OCI-LY7 (cell line): Measurements from ENCODE around the gene GIPC3. TPM values are rescaled to one million over a fixed set of nuclear protein-coding genes. Genes with fewer than 3 reads are reported as not detected.

Experiments used
- BruUV-seq: library from RNA; stranded (reverse); fragments of 400-500 nt; replicated peaks from 2 replicates; lab custom pipeline; 2021; lab: Mats Ljungman, UMichigan
- CTCF ChIA-PET: fragments of 300-600 bp; sonication (Branson Sonifier 250); formaldehyde crosslinking; loops from one replicate; lab custom pipeline; 2022; ENCODE audit warnings: antibody characterized with exemption; ENCODE audit not compliant: unreplicated experiment; lab: Charles Lee
- POLR2A ChIA-PET: fragments of 300-600 bp; sonication (Branson Sonifier 250); formaldehyde crosslinking; loops from one replicate; lab custom pipeline; 2022; ENCODE audit warnings: antibody characterized with exemption; lab: Charles Lee
- DNase-seq: peaks from one replicate; pipeline ENCODE4 v3.0.0-alpha.2; 2015; ENCODE audit warnings: low spot score
- H2AFZ ChIP-seq: fragments of 200-600 bp; sonication (generic), shearing (Covaris generic); 2 replicates; pipeline ENCODE4 v1.6.1; 2014; ENCODE audit warnings: mild to moderate bottlenecking, antibody characterized with exemption, low read length, moderate library complexity
- H3K27ac ChIP-seq: fragments of 200-600 bp; sonication (generic); 2 replicates; pipeline ENCODE4 v1.5.1; 2014; ENCODE audit warnings: mixed run types, low read depth, mild to moderate bottlenecking, moderate library complexity, low read length, inconsistent platforms; ENCODE audit not compliant: poor library complexity, severe bottlenecking
- H3K36me3 ChIP-seq: fragments of 200-600 bp; sonication (generic); 2 replicates; pipeline ENCODE4 v1.6.1; 2014; ENCODE audit warnings: mild to moderate bottlenecking, antibody characterized with exemption, low read length, moderate library complexity, mixed read lengths; ENCODE audit not compliant: insufficient read depth
- H3K4me1 ChIP-seq: fragments of 200-600 bp; sonication (generic); 2 replicates; pipeline ENCODE4 v1.5.1; 2014; ENCODE audit warnings: mild to moderate bottlenecking, low read length; ENCODE audit not compliant: insufficient read depth, poor library complexity, severe bottlenecking
- H3K4me2 ChIP-seq: fragments of 200-600 bp; sonication (generic); 2 replicates; pipeline ENCODE4 v1.6.1; 2014; ENCODE audit warnings: mild to moderate bottlenecking, low read length
- H3K4me3 ChIP-seq: fragments of 200-600 bp; sonication (generic); 2 replicates; pipeline ENCODE4 v1.5.1; 2014; ENCODE audit warnings: mild to moderate bottlenecking, low read depth, low read length; ENCODE audit not compliant: poor library complexity, severe bottlenecking
- H3K79me2 ChIP-seq: fragments of 200-600 bp; sonication (generic); 2 replicates; pipeline ENCODE4 v1.6.1; 2016; ENCODE audit warnings: low read depth, mild to moderate bottlenecking, low read length, moderate library complexity, mixed read lengths; ENCODE audit not compliant: insufficient read depth
- H3K9me2 ChIP-seq: fragments of 200-600 bp; sonication (generic); 2 replicates; pipeline ENCODE4 v1.6.1; 2016; ENCODE audit warnings: mild to moderate bottlenecking, low read length, mixed read lengths; ENCODE audit not compliant: insufficient read depth
- H3K9me3 ChIP-seq: fragments of 200-600 bp; sonication (generic); 2 replicates; pipeline ENCODE4 v1.6.1; 2014; ENCODE audit warnings: mild to moderate bottlenecking, mixed run types, low read length, mixed read lengths
- H4K20me1 ChIP-seq: fragments of 200-600 bp; sonication (generic); 2 replicates; pipeline ENCODE4 v1.6.1; 2014; ENCODE audit warnings: mild to moderate bottlenecking, antibody characterized with exemption, low read length, moderate library complexity, mixed read lengths; ENCODE audit not compliant: insufficient read depth
- EZH2phosphoT487 ChIP-seq: fragments of 200-600 bp; sonication (generic); IDR thresholded peaks from 2 replicates; pipeline ENCODE4 v1.6.1; 2018; ENCODE audit warnings: low read depth, borderline replicate concordance, mild to moderate bottlenecking, mixed run types, antibody characterized with exemption, low read length, moderate library complexity, mixed read lengths
- intact Hi-C: fragments of 100-400 bp; cut with micrococcal nuclease; formaldehyde crosslinking; loops from one replicate; pipeline ENCODE4 v1.10.0; 2022; ENCODE audit not compliant: unreplicated experiment
- total RNA-seq, 2 experiments: library from RNA; depleted of rRNA in 1 of 2; stranded (reverse); fragments of >200 nt in 1 of 2; shearing (Covaris generic) in 1 of 2; gene quantifications; 2 replicates each; pipeline ENCODE4 v1.2.3, GENCODE V29; 2014 to 2022
- TF ChIP-seq, protein P1 (sequence below): fragments of 200-600 bp; sonication (generic); conservative IDR thresholded peaks from 2 replicates; pipeline ENCODE4 v1.5.1; 2014; ENCODE audit warnings: mild to moderate bottlenecking, antibody characterized with exemption, low read length, moderate library complexity, mixed read lengths

The GIPC3 gene
- total RNA-seq, 2 experiments from 2014 or later, result not detected

DNA sequence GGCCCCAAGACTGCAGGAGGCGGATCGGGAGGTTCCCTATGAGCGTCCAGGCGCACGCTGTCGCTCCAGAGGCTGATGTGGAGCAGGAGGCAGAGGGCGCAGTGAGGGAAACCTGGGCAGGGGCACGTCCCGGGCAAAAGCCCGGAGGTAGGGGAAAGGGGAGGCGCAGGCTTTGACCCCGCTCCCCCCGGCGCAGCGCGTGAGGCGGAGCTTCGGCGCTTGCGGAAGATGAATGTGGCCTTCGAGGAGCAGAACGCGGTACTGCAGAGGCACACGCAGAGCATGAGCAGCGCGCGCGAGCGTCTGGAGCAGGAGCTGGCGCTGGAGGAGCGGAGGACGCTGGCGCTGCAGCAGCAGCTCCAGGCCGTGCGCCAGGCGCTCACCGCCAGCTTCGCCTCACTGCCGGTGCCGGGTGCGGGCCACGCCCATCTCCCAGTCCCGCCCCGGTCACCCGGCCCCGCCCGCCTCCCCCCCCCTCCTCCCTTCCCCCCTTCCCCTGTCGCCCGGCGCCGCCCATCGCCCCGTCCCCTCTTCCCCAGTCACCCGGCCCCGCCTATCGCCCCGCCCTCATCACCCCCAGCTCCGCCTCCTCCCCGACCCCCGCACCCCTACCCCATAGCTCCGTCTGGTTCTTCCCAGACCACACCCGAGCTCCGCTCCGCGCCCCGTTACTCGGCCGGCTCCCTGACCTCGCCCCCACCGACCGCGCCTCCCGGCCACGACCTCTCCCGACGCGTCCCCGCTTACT lies 8.4 kb upstream of the GIPC3 start:
- Histone ChIP-seq H3K27ac (no peak overlapping the region), H3K4me2 (peak overlapping the region; percentile 18; the same call in 1 of the 2 replicates), H3K4me3 (no peak overlapping the region), H2AFZ (no peak overlapping the region), H4K20me1 (no peaks in the 10 kb centered on the region), H3K4me1 (peaks cover 5% of the 10 kb centered on the region), H3K9me3 (no peaks in the 10 kb centered on the region), H3K79me2 (peaks cover 5% of the 10 kb centered on the region; the same call in 1 of the 2 replicates), H3K9me2 (no peaks in the 10 kb centered on the region), H3K36me3 (peaks cover 25% of the 10 kb centered on the region)
- no peak for TF ChIP-seq EZH2phosphoT487
- TF ChIP-seq, protein P1, sequence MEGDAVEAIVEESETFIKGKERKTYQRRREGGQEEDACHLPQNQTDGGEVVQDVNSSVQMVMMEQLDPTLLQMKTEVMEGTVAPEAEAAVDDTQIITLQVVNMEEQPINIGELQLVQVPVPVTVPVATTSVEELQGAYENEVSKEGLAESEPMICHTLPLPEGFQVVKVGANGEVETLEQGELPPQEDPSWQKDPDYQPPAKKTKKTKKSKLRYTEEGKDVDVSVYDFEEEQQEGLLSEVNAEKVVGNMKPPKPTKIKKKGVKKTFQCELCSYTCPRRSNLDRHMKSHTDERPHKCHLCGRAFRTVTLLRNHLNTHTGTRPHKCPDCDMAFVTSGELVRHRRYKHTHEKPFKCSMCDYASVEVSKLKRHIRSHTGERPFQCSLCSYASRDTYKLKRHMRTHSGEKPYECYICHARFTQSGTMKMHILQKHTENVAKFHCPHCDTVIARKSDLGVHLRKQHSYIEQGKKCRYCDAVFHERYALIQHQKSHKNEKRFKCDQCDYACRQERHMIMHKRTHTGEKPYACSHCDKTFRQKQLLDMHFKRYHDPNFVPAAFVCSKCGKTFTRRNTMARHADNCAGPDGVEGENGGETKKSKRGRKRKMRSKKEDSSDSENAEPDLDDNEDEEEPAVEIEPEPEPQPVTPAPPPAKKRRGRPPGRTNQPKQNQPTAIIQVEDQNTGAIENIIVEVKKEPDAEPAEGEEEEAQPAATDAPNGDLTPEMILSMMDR, result no peak
- BruUV-seq, result no TSS peak
- intact Hi-C loops, result no loop called here
- CTCF ChIA-PET, result no interaction called here
- DNase-seq, result no peak
- POLR2A ChIA-PET, result no interaction called here

DNA sequence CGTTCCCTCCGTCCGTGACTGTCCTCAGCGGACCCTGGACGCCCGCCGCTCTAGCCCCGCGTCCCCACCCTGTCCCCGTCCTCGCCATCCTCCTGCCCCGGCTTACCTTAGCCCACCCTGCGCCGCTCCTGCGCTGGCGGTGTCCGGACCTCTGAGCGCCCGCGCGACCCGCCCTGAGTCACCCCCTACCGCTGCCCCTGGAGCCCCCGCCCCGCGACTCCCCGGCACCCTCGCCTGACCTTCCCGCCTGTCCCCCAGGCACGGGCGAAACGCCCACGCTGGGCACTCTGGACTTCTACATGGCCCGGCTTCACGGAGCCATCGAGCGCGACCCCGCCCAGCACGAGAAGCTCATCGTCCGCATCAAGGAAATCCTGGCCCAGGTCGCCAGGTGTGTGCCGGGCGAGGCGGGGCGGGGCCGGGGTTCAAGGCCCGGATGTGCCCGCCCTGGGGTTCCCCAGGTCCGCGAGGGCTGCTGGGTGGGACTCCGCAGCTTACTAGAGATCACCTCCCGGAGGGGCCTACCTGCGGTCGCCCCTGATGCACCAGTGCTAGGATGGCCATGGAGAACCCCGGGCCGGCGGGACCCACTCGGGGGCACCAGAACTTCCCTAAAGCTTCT lies 7.4 kb upstream of the GIPC3 start:
- H3K4me1 ChIP-seq, result no peaks in the 10 kb centered on the region
- no peaks in the 10 kb centered on the region for H3K9me3 ChIP-seq
- intact Hi-C loops, result no loop called here
- CTCF ChIA-PET, result no interaction called here
- no peak overlapping the region for H3K4me2 ChIP-seq
- no peak overlapping the region for H3K27ac ChIP-seq
- BruUV-seq, result no TSS peak
- no peaks in the 10 kb centered on the region for H3K9me2 ChIP-seq
- H3K4me3 ChIP-seq, result no peak overlapping the region
- peaks cover 25% of the 10 kb centered on the region for H3K36me3 ChIP-seq
- DNase-seq, result no peak
- H4K20me1 ChIP-seq, result no peaks in the 10 kb centered on the region
- POLR2A ChIA-PET, result no interaction called here
- peaks cover 5% of the 10 kb centered on the region; the same call in 1 of the 2 replicates for H3K79me2 ChIP-seq
- H2AFZ ChIP-seq, result no peak overlapping the region
- TF ChIP-seq EZH2phosphoT487, result no peak
- TF ChIP-seq, protein P1, result no peak

DNA sequence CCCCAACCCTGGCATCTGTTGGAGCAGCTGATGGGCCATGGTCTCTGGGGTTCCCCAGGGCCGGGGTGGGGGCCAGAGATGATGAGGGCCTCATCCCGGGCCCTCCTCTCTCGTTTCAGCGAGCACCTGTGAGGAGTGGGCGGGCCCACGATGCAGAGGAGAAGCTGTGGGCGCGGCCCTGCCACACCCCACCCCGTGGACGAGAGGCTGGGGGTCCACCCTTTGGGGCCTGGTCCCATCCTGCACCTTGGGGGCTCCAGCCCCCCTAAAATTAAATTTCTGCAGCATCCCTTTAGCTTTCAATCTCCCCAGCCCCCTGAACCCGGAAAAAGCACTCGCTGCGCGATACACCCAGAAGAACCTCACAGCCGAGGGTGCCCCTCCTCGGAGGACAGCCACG lies 6.9 kb upstream of the GIPC3 start:
- TF ChIP-seq EZH2phosphoT487, result no peak
- TF ChIP-seq, protein P1, result no peak
- Histone ChIP-seq H3K9me3 (no peaks in the 10 kb centered on the region), H3K4me2 (no peak overlapping the region), H3K36me3 (peaks cover 25% of the 10 kb centered on the region), H2AFZ (no peak overlapping the region), H3K9me2 (no peaks in the 10 kb centered on the region), H3K79me2 (peaks cover under 1% of the 10 kb centered on the region; the same call in 1 of the 2 replicates), H3K4me1 (no peaks in the 10 kb centered on the region), H4K20me1 (no peaks in the 10 kb centered on the region), H3K4me3 (no peak overlapping the region), H3K27ac (no peak overlapping the region)
- DNase-seq, result no peak
- CTCF ChIA-PET, result no interaction called here
- TSS peak; percentile 78 for BruUV-seq
- POLR2A ChIA-PET, result interaction anchor here (1.2 kb wide), 1 partner anchor 49 kb away, joined by 3 read pairs; no protein-coding TSS in a partner anchor
- intact Hi-C loops, result no loop called here
